Measurements from ENCODE around the gene DOCK9.

DOCK9 gene

GRCh38 chr13:98977568-98978265 lies at the start of gene DOCK9:
Gene DOCK9 (minus strand): TSS chr13:98978064. CDS start chr13:98977909, 155 bp downstream.
- no peak for DNase-seq (ENCODE audit: extremely low read depth, low read depth)
- no peak for TF ChIP-seq CTCF (IDR thresholded peaks at IDR 0.05; ENCODE audit: low read depth, low read length)

GRCh38 chr13:99027260-99027659 lies 49.4 kb upstream of the DOCK9 start:
- no peak for TF ChIP-seq CTCF (IDR thresholded peaks at IDR 0.05; ENCODE audit: low read depth, low read length)
- DNase-seq (ENCODE audit: extremely low read depth, low read depth) = no peak

GRCh38 chr13:99022941-99023340 lies 45.1 kb upstream of the DOCK9 start:
- no peak for TF ChIP-seq CTCF (IDR thresholded peaks at IDR 0.05; ENCODE audit: low read depth, low read length)
- DNase-seq (ENCODE audit: extremely low read depth, low read depth) = no peak

- no peak for DNase-seq (ENCODE audit: extremely low read depth, low read depth)
These were observed 40.7 kb upstream of the DOCK9 start for GRCh38 chr13:99018418-99019180.

GRCh38 chr13:99015606-99016490 lies 38.0 kb upstream of the DOCK9 start:
- TF ChIP-seq CTCF (IDR thresholded peaks at IDR 0.05; ENCODE audit: low read depth, low read length) = no peak
- DNase-seq (ENCODE audit: extremely low read depth, low read depth) = no peak

More at GRCh38 chr13:99018418-99019180, 40.7 kb upstream of the DOCK9 start:
- TF ChIP-seq CTCF (IDR thresholded peaks at IDR 0.05; ENCODE audit: low read depth, low read length) = no peak

- TF ChIP-seq CTCF (IDR thresholded peaks at IDR 0.05; ENCODE audit: low read depth, low read length) = no peak
These were observed 36.7 kb upstream of the DOCK9 start for GRCh38 chr13:99014522-99014921.

More at GRCh38 chr13:99014522-99014921, 36.7 kb upstream of the DOCK9 start:
- DNase-seq (ENCODE audit: extremely low read depth, low read depth) = no peak

Measured in AG09319 (cell line).